ENCODE results near the gene ARRDC2. TPM values are rescaled to one million over a fixed set of nuclear protein-coding genes. Genes with fewer than 3 reads are reported as not detected.

The ARRDC2 gene
- total RNA-seq, 1 donor from 2014 or later: 2.8 TPM

GRCh38 chr19:18016209-18016910 lies 8.4 kb downstream of the ARRDC2 start:
- Mint-ChIP-seq H3K36me3 (ENCODE audit: low read depth, unreplicated experiment) (no peaks in the 10 kb centered on the region), H3K4me3 (ENCODE audit: unreplicated experiment) (no peak overlapping the region), H3K4me1 (ENCODE audit: unreplicated experiment) (peaks cover 4% of the 10 kb centered on the region), H3K27me3 (ENCODE audit: unreplicated experiment) (no peaks in the 10 kb centered on the region), H3K9me3 (ENCODE audit: unreplicated experiment) (no peaks in the 10 kb centered on the region), H3K27ac (ENCODE audit: unreplicated experiment) (no peak overlapping the region)
- TF ChIP-seq, protein P1, sequence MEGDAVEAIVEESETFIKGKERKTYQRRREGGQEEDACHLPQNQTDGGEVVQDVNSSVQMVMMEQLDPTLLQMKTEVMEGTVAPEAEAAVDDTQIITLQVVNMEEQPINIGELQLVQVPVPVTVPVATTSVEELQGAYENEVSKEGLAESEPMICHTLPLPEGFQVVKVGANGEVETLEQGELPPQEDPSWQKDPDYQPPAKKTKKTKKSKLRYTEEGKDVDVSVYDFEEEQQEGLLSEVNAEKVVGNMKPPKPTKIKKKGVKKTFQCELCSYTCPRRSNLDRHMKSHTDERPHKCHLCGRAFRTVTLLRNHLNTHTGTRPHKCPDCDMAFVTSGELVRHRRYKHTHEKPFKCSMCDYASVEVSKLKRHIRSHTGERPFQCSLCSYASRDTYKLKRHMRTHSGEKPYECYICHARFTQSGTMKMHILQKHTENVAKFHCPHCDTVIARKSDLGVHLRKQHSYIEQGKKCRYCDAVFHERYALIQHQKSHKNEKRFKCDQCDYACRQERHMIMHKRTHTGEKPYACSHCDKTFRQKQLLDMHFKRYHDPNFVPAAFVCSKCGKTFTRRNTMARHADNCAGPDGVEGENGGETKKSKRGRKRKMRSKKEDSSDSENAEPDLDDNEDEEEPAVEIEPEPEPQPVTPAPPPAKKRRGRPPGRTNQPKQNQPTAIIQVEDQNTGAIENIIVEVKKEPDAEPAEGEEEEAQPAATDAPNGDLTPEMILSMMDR (IDR thresholded peaks at IDR 0.05; ENCODE audit: unreplicated experiment): no peak
- DNase-seq (ENCODE audit: low spot score): no peak

DNA sequence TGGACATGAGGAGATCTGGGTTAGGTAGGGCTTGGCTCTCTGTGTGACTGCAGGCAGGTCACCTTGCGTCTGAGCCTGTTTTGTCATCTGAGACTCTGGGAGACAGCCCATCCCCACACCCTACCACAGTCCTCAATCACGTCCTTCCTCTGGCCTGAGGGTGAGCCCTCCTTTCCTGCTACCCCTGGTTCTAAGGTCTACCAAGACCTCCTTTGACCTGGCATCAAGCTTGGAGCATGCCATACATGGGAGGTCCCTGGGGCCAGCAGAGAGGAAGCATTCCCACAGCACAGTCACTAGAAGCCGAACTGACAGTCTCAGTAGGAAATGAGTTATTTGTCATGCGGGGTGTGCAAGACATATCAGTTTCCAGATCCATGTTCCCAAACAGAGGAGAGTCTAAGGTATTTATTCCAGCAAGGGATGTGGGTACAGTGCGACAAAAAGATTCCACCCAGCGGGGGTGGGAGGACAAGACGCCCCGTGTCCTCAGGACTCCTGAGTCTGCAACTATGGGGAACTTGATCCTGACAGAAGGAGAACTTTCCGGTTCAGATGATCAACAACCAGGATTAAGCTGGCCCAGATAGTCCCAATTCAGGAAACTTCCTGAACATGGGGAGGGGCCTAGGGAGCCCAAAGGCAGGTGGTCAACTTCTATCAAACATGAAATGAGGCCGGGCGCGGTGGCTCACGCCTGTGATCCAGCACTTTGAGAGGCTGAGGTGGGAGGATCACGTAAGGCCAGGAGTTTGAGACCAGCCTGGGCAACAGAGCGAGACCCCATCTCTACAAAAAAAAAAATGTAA lies 9.5 kb downstream of the ARRDC2 start:
- no peak for DNase-seq (ENCODE audit: low spot score)
- Mint-ChIP-seq H3K27me3 (ENCODE audit: unreplicated experiment) (no peaks in the 10 kb centered on the region), H3K27ac (ENCODE audit: unreplicated experiment) (no peak overlapping the region), H3K4me3 (ENCODE audit: unreplicated experiment) (no peak overlapping the region), H3K36me3 (ENCODE audit: low read depth, unreplicated experiment) (no peaks in the 10 kb centered on the region), H3K9me3 (ENCODE audit: unreplicated experiment) (no peaks in the 10 kb centered on the region), H3K4me1 (ENCODE audit: unreplicated experiment) (peaks cover 7% of the 10 kb centered on the region)
- TF ChIP-seq, protein P1 (IDR thresholded peaks at IDR 0.05; ENCODE audit: unreplicated experiment): no peak

GRCh38 chr19:18020212-18021085 lies 12.5 kb downstream of the ARRDC2 start:
- Mint-ChIP-seq H3K36me3 (ENCODE audit: low read depth, unreplicated experiment) (no peaks in the 10 kb centered on the region), H3K27me3 (ENCODE audit: unreplicated experiment) (no peaks in the 10 kb centered on the region), H3K27ac (ENCODE audit: unreplicated experiment) (no peak overlapping the region), H3K4me1 (ENCODE audit: unreplicated experiment) (peaks cover 16% of the 10 kb centered on the region), H3K4me3 (ENCODE audit: unreplicated experiment) (no peak overlapping the region), H3K9me3 (ENCODE audit: unreplicated experiment) (no peaks in the 10 kb centered on the region)
- no peak for DNase-seq (ENCODE audit: low spot score)
- TF ChIP-seq, protein P1 (IDR thresholded peaks at IDR 0.05; ENCODE audit: unreplicated experiment): no peak

GRCh38 chr19:18021121-18021755 lies 13.3 kb downstream of the ARRDC2 start:
- H3K27me3 Mint-ChIP-seq (ENCODE audit: unreplicated experiment): no peaks in the 10 kb centered on the region
- no peaks in the 10 kb centered on the region for H3K9me3 Mint-ChIP-seq (ENCODE audit: unreplicated experiment)
- H3K36me3 Mint-ChIP-seq (ENCODE audit: low read depth, unreplicated experiment): no peaks in the 10 kb centered on the region
- H3K4me1 Mint-ChIP-seq (ENCODE audit: unreplicated experiment): peaks cover 16% of the 10 kb centered on the region
- no peak overlapping the region for H3K4me3 Mint-ChIP-seq (ENCODE audit: unreplicated experiment)
- TF ChIP-seq, protein P1 (IDR thresholded peaks at IDR 0.05; ENCODE audit: unreplicated experiment): no peak
- no peak overlapping the region for H3K27ac Mint-ChIP-seq (ENCODE audit: unreplicated experiment)
- no peak for DNase-seq (ENCODE audit: low spot score)

All from endothelial cell (in vitro differentiated cells).